H9 (cell line): Measurements from ENCODE around the gene KLB. TPM values are rescaled to one million over a fixed set of nuclear protein-coding genes. Genes with fewer than 3 reads are reported as not detected.
"Not testable (repeated sequence)": the region's sequence is repeated elsewhere in the genome, so short reads cannot be mapped to it uniquely, and the experiment has no call there.

Source experiments
- DNase-seq: peaks from one replicate; pipeline ENCODE4 v3.0.0-alpha.2; 2017
- H2AFZ ChIP-seq: one replicate; pipeline ENCODE4 v1.6.1; 2013; ENCODE audit warnings: mild to moderate bottlenecking, low read length, control low read depth, moderate library complexity
- H2AK5ac ChIP-seq: 2 replicates; pipeline ENCODE4 v1.6.1; 2013; ENCODE audit warnings: low read length, control low read depth, mixed read lengths; ENCODE audit not compliant: insufficient read length
- H2BK120ac ChIP-seq: one replicate; pipeline ENCODE4 v1.6.1; 2013; ENCODE audit warnings: low read depth, mild to moderate bottlenecking, low read length, control low read depth, inconsistent platforms; ENCODE audit not compliant: poor library complexity, severe bottlenecking
- H2BK12ac ChIP-seq: 2 replicates; pipeline ENCODE4 v1.6.1; 2013; ENCODE audit warnings: low read length, control low read depth, mixed read lengths, low read depth; ENCODE audit not compliant: insufficient read length
- H2BK15ac ChIP-seq: 2 replicates; pipeline ENCODE4 v1.6.1; 2013; ENCODE audit warnings: low read depth, low read length, control low read depth
- H2BK20ac ChIP-seq: one replicate; pipeline ENCODE4 v1.6.1; 2013; ENCODE audit warnings: low read depth, mild to moderate bottlenecking, low read length, control low read depth, inconsistent platforms; ENCODE audit not compliant: poor library complexity, severe bottlenecking
- H2BK5ac ChIP-seq: 2 replicates; pipeline ENCODE4 v1.6.1; 2013; ENCODE audit warnings: low read length, control low read depth, mixed read lengths; ENCODE audit not compliant: insufficient read length
- H3K14ac ChIP-seq: 2 replicates; pipeline ENCODE4 v1.6.1; 2013; ENCODE audit warnings: low read length, control low read depth; ENCODE audit not compliant: insufficient read depth
- H3K18ac ChIP-seq: 2 replicates; pipeline ENCODE4 v1.6.1; 2013; ENCODE audit warnings: low read depth, mild to moderate bottlenecking, mixed read lengths, low read length, control low read depth; ENCODE audit not compliant: insufficient read length
- H3K23ac ChIP-seq: 2 replicates; pipeline ENCODE4 v1.6.1; 2013; ENCODE audit warnings: low read length, control low read depth, mixed read lengths, low read depth; ENCODE audit not compliant: insufficient read length
- H3K23me2 ChIP-seq: 2 replicates; pipeline ENCODE4 v1.6.1; 2013; ENCODE audit warnings: low read depth, mild to moderate bottlenecking, mixed read lengths, low read length, control low read depth; ENCODE audit not compliant: insufficient read length, poor library complexity, severe bottlenecking
- H3K27ac ChIP-seq: 2 replicates; pipeline ENCODE4 v1.5.1; 2013; ENCODE audit warnings: low read length, control low read depth, mixed read lengths, low read depth; ENCODE audit not compliant: insufficient read length
- H3K27me3 ChIP-seq: 2 replicates; pipeline ENCODE4 v1.6.1; 2013; ENCODE audit warnings: low read length, control low read depth, inconsistent platforms; ENCODE audit not compliant: insufficient read depth
- H3K4ac ChIP-seq: 2 replicates; pipeline ENCODE4 v1.6.1; 2013; ENCODE audit warnings: low read depth, mild to moderate bottlenecking, control low read depth, inconsistent platforms, low read length, moderate library complexity
- H3K4me1 ChIP-seq: 2 replicates; pipeline ENCODE4 v1.6.1; 2013; ENCODE audit warnings: low read length, control low read depth, inconsistent platforms; ENCODE audit not compliant: insufficient read depth
- H3K4me2 ChIP-seq: 2 replicates; pipeline ENCODE4 v1.6.1; 2013; ENCODE audit warnings: low read length, control low read depth, mixed read lengths; ENCODE audit not compliant: insufficient read length, insufficient read depth
- H3K56ac ChIP-seq: 2 replicates; pipeline ENCODE4 v1.6.1; 2013; ENCODE audit warnings: low read depth, mild to moderate bottlenecking, mixed read lengths, low read length, control low read depth; ENCODE audit not compliant: insufficient read length
- H3K79me1 ChIP-seq: 2 replicates; pipeline ENCODE4 v1.6.1; 2013; ENCODE audit warnings: low read depth, mild to moderate bottlenecking, moderate library complexity, low read length, control low read depth, inconsistent platforms; ENCODE audit not compliant: insufficient read depth, poor library complexity, severe bottlenecking
- H3K79me2 ChIP-seq: 2 replicates; pipeline ENCODE4 v1.6.1; 2013; ENCODE audit warnings: low read length, control low read depth, inconsistent platforms; ENCODE audit not compliant: insufficient read depth
- H3K9ac ChIP-seq: 2 replicates; pipeline ENCODE4 v1.6.1; 2013; ENCODE audit warnings: low read length, control low read depth, mixed read lengths; ENCODE audit not compliant: insufficient read length; ENCODE audit errors: extremely low read depth
- H3K9me3 ChIP-seq: one replicate; pipeline ENCODE4 v1.6.1; 2013; ENCODE audit warnings: low read depth, low read length, inconsistent platforms; ENCODE audit not compliant: control insufficient read depth
- H3T11ph ChIP-seq: one replicate; pipeline ENCODE4 v1.6.1; 2013; ENCODE audit warnings: mild to moderate bottlenecking, low read length, control low read depth, inconsistent platforms
- H4K20me1 ChIP-seq: one replicate; pipeline ENCODE4 v1.6.1; 2013; ENCODE audit not compliant: control insufficient read depth, insufficient read length, insufficient read depth
- H4K5ac ChIP-seq: 2 replicates; pipeline ENCODE4 v1.6.1; 2013; ENCODE audit warnings: low read depth, mild to moderate bottlenecking, mixed read lengths, low read length, control low read depth; ENCODE audit not compliant: insufficient read length
- H4K8ac ChIP-seq: replicated peaks from 2 replicates; pipeline ENCODE4 v1.6.1; 2013; ENCODE audit warnings: low read length, control low read depth, mixed read lengths, low read depth; ENCODE audit not compliant: insufficient read length
- H4K91ac ChIP-seq: 2 replicates; pipeline ENCODE4 v1.6.1; 2013; ENCODE audit warnings: low read depth, mild to moderate bottlenecking, moderate library complexity, mixed read lengths, low read length, control low read depth; ENCODE audit not compliant: insufficient read length
- H3K27ac Mint-ChIP-seq, 3 experiments: 2 replicates in 2 of 3; 3 replicates in 1 of 3; pipeline ENCODE4 v1.8.0; 2020 to 2021; ENCODE audit warnings: mixed read lengths in 3 of 3, mild to moderate bottlenecking in 1 of 3, moderate library complexity in 1 of 3
- H3K27me3 Mint-ChIP-seq: 2 replicates; pipeline ENCODE4 v1.8.0; 2021; ENCODE audit warnings: low read depth, mild to moderate bottlenecking, moderate library complexity, mixed read lengths
- H3K36me3 Mint-ChIP-seq, 3 experiments: 2 replicates in 2 of 3; 3 replicates in 1 of 3; pipeline ENCODE4 v1.8.0; 2020 to 2021; ENCODE audit warnings: low read depth in 3 of 3, mixed read lengths in 3 of 3; ENCODE audit not compliant: insufficient read depth in 1 of 3
- H3K4me1 Mint-ChIP-seq, 2 experiments: 2 replicates each; pipeline ENCODE4 v1.8.0; 2020; ENCODE audit warnings: mixed read lengths in 2 of 2
- H3K4me3 Mint-ChIP-seq, 2 experiments: 2 replicates in 1 of 2; 3 replicates in 1 of 2; pipeline ENCODE4 v1.8.0; 2020 to 2021; ENCODE audit warnings: mild to moderate bottlenecking in 2 of 2, mixed read lengths in 2 of 2, moderate library complexity in 1 of 2
- H3K9me3 Mint-ChIP-seq, 2 experiments: 2 replicates in 1 of 2; 3 replicates in 1 of 2; pipeline ENCODE4 v1.8.0; 2020; ENCODE audit warnings: mild to moderate bottlenecking in 2 of 2, mixed read lengths in 2 of 2, moderate library complexity in 1 of 2
- CTCF ChIP-seq: fragments of 200-600 bp; sonication (generic); conservative IDR thresholded peaks from 3 replicates; pipeline ENCODE4 v1.8.0; 2021; ENCODE audit warnings: antibody characterized with exemption, mild to moderate bottlenecking
- WGBS: extraction: QIAGEN DNeasy Blood & Tissue Kit; methylation state at CpG from one replicate; pipeline ENCODE4 v1.1.7; 2013; ENCODE audit warnings: missing lambda C conversion rate, low lambda C conversion rate, mixed read lengths; ENCODE audit not compliant: insufficient read length; ENCODE audit errors: extremely low coverage; 5-methylcytosine and 5-hydroxymethylcytosine counted together
- total RNA-seq: library from RNA; stranded (reverse); gene quantifications from 2 replicates; pipeline ENCODE4 v1.2.1, GENCODE V29; 2021

KLB gene
- total RNA-seq, 1 experiment from 2014 or later, result 0.07 TPM

GRCh38 chr4:39369301-39369700, 37.4 kb upstream of the KLB start:
- H3K9me3 Mint-ChIP-seq, result peaks cover 31 to 41% of the 10 kb centered on the region in 2 experiments
- H3K27me3 Mint-ChIP-seq, result peaks cover 36% of the 10 kb centered on the region
- H2AFZ ChIP-seq, result no peak overlapping the region
- H2BK12ac ChIP-seq, result no peak overlapping the region
- no peaks in the 10 kb centered on the region for H3K23me2 ChIP-seq
- H4K20me1 ChIP-seq, result no peaks in the 10 kb centered on the region
- no peak overlapping the region for H3K27ac Mint-ChIP-seq
- H3K4me2 ChIP-seq, result no peak overlapping the region
- peaks cover 11% of the 10 kb centered on the region; the same call in 1 of the 2 replicates for H3K79me2 ChIP-seq
- H2AK5ac ChIP-seq, result no peak overlapping the region
- H3K9me3 ChIP-seq, result no peaks in the 10 kb centered on the region
- no peak overlapping the region for H3K9ac ChIP-seq
- H3K56ac ChIP-seq, result no peak overlapping the region
- no peak overlapping the region for H3K4ac ChIP-seq
- H3K23ac ChIP-seq, result no peak overlapping the region
- H3T11ph ChIP-seq, result no peak overlapping the region
- H3K27ac ChIP-seq, result no peak overlapping the region
- no peak overlapping the region for H2BK5ac ChIP-seq
- H4K8ac ChIP-seq, result no peak overlapping the region
- H2BK15ac ChIP-seq, result no peak overlapping the region
- H3K4me1 ChIP-seq, result no peaks in the 10 kb centered on the region
- H3K18ac ChIP-seq, result no peak overlapping the region
- peaks cover 3% of the 10 kb centered on the region; the same call in 1 of the 2 replicates for H3K27me3 ChIP-seq
- H2BK120ac ChIP-seq, result no peak overlapping the region
- no peak overlapping the region for H3K4me3 Mint-ChIP-seq
- no peak overlapping the region for H4K91ac ChIP-seq
- H2BK20ac ChIP-seq, result no peak overlapping the region
- no peak overlapping the region for H3K14ac ChIP-seq
- no peak for DNase-seq
- H3K4me1 Mint-ChIP-seq, result peaks cover 10 to 14% of the 10 kb centered on the region in 2 experiments
- no peaks in the 10 kb centered on the region for H3K79me1 ChIP-seq
- TF ChIP-seq CTCF, result no peak
- peaks cover 6 to 19% (median 14%) of the 10 kb centered on the region in 3 experiments; a peak in 6 of 7 replicates for H3K36me3 Mint-ChIP-seq
- no CpG with 5 or more reads among the region's 4 CpGs for WGBS
- no peak overlapping the region for H4K5ac ChIP-seq

GRCh38 chr4:39371209-39371608, 35.5 kb upstream of the KLB start:
- H3K4me3 Mint-ChIP-seq, H3K4me1 ChIP-seq, H3K27ac ChIP-seq, H3K23me2 ChIP-seq, H3K27me3 ChIP-seq, H4K20me1 ChIP-seq, H3K23ac ChIP-seq, H2BK5ac ChIP-seq, H3K79me1 ChIP-seq, H2BK120ac ChIP-seq, H3K56ac ChIP-seq, H2AK5ac ChIP-seq, H2BK20ac ChIP-seq, H2BK15ac ChIP-seq, H3K4me2 ChIP-seq, H4K5ac ChIP-seq, H3K79me2 ChIP-seq, H3K14ac ChIP-seq, H3T11ph ChIP-seq, H3K27ac Mint-ChIP-seq, DNase-seq, H3K4ac ChIP-seq, H4K8ac ChIP-seq, H3K9me3 ChIP-seq, H4K91ac ChIP-seq, H3K18ac ChIP-seq, H3K4me1 Mint-ChIP-seq, H3K9ac ChIP-seq, H2BK12ac ChIP-seq, H2AFZ ChIP-seq: not testable (repeated sequence)
- Mint-ChIP-seq H3K36me3 (peaks cover 6 to 19% (median 14%) of the 10 kb centered on the region in 3 experiments; a peak in 6 of 7 replicates), H3K9me3 (peaks cover 31 to 41% of the 10 kb centered on the region in 2 experiments), H3K27me3 (peaks cover 35% of the 10 kb centered on the region)
- WGBS, result no CpG with 5 or more reads among the region's 6 CpGs
